CD1c-positive myeloid dendritic cell (primary cell): ENCODE measurements around the gene ADARB1.
A peak's percentile ranks its signal among the peaks of the same experiment; 100 is the strongest.

Experiments used
- DNase-seq: peaks from one replicate; pipeline ENCODE4 v3.0.0-alpha.2; 2016; ENCODE audit errors: extremely low spot score

The ADARB1 gene

GRCh38 chr21:45075596-45076244 lies 1.3 kb downstream of the ADARB1 start:
- DNase-seq = peak; percentile 23

- DNase-seq = peak; percentile 47
Observed at GRCh38 chr21:45076245-45076711, 1.9 kb downstream of the ADARB1 start.

DNA sequence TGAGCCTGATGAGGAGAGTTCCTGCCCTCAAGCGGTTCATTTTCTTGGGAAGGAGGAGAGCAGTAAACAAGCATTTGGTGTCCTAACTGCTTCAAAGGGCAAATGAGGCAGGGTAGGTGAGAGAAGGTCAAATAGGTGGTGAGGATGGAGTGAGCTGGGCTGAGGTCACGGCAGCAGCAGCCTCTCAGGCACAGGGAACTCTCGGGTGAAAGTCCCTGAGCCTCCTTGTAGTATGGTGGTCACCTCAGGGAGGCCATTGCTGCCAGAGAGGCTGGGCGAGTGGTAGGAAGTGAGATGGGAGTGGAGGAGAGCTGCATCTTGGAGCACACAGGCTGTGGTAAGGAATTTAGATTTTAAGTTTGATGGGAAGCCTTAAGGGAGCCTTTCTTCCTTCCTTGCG lies 4.0 kb downstream of the ADARB1 start:
- DNase-seq = no peak

- peak; percentile 86 for DNase-seq
Observed at GRCh38 chr21:45078877-45079281, 4.5 kb downstream of the ADARB1 start.

GRCh38 chr21:45079351-45079750 lies 5.0 kb downstream of the ADARB1 start:
- peak; percentile 29 for DNase-seq

GRCh38 chr21:45080232-45080631 lies 5.9 kb downstream of the ADARB1 start:
- no peak for DNase-seq

GRCh38 chr21:45080639-45081414 lies 6.4 kb downstream of the ADARB1 start:
- no peak for DNase-seq

DNA sequence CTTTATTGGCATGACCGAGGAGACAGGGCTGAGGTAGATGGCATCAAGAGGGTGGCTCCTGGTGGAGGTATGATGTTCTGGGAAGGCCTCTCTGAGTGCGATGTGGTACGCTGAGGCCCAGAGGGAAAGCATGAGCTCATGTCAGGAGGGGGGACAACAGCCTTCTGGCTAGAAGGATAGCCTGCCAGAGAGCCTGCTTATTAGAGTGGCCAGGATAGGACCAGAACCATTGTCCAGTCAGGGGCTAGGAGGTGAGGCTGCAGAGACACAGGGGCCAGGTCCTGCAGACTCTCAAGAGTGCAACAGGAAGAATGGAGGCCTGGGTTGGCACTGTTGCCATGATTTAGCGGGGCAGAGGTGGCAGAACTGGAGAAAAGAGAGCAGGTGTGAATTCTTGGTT lies 7.3 kb downstream of the ADARB1 start:
- no peak for DNase-seq

DNA sequence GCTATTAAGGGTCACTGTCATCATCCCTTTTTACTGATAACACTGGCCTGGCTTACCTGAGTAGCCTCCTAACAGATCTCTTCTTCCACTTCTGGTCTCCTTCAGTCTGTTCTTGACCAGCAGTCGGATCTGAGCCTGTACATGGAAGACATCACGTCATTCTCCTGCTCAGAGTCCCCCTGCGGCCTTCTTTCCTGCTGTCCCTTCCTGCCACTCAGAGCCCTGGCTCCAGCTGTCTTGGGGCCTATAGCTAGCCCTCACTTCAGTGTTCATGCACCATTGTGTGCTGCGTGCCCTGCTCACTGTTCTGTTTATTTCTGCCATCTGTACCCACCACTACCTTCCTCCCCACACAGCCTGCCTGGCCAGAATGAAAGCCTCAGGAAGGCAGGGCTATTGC lies 8.4 kb downstream of the ADARB1 start:
- DNase-seq = no peak

DNA sequence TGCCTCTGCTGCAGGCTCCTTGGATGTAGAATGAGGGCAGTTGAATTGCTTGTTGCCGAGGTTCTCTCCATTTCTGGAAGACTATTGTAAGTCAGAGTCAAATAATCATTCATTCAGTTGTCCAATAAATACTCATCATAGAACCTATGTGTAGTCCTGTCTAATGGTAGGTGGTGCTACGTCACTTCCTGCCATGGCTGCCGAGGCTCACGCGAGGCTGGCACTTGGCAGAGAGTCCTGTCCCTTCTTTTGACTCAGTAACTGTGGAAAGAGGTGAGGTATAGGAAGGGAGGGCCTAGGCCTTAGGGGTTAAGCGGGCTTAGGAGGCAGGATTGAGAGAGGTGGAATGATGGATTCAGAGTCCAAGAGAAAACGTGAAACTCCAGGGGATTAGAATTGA lies 9.7 kb downstream of the ADARB1 start:
- no peak for DNase-seq

GRCh38 chr21:45084881-45085536 lies 10.6 kb downstream of the ADARB1 start:
- DNase-seq = no peak

- DNase-seq = no peak
Observed at GRCh38 chr21:45085700-45086099, 11.3 kb downstream of the ADARB1 start.

GRCh38 chr21:45086337-45086958 lies 12.1 kb downstream of the ADARB1 start:
- no peak for DNase-seq

DNA sequence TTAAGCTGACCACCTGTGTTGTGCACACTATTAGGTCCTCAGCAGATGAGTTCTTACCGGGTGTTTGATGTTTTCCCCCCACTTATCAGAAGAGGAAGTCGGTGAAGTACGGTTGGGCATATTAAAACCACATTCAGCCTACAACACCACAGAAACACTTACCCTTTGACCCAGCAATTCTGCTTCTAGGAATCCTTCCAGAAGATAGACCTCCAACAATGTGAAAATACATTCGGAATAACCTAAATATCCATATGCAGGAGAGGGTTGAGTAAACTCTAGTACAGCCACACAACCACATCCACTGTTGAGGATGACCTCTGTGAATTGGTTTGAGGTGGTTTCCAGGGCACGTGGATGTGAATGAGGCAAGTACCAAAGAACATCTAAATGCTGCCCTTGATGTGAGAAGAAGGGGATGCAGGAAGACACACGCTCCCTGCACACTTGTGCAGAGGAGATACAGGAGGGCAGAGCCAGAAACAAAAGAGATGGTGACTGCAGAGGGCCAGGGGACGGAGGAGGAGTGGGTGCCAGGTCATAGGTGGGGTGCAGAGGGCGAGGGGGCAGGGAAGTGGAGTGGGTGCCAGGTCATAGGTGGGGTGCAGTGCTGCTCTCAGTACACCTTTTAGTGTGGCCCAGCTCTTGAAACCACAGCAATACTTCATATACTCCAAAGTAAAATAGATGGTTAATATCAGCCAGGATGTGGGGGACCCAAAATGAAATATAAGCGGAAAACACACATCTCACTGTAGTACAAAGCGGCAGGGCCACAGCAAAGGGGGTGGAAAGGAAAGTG lies 12.8 kb downstream of the ADARB1 start:
- DNase-seq = peak; percentile 14

DNA sequence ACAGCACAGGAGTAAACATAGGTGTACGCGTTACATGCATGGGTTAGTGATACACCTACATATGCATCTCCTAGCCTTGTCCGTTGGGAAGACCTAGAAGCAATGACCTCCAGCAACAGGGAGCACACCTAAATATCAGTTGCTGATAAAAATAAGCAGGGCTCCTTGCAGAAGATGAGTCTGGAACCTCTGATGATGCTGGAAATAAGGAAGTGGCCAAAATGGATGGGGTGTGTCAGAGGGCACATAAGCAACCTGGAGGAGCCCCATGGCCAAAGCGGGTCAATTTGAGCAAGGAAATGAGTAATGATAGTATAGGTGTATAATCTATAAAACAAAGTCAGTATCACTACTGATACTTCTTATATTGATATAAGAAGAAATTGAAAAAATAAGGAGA lies 13.7 kb downstream of the ADARB1 start:
- DNase-seq = no peak

GRCh38 chr21:45088729-45089128 lies 14.3 kb downstream of the ADARB1 start:
- no peak for DNase-seq

- DNase-seq = no peak
Observed at GRCh38 chr21:45089964-45090363, 15.6 kb downstream of the ADARB1 start.

GRCh38 chr21:45090966-45091365 lies 16.6 kb downstream of the ADARB1 start:
- DNase-seq = no peak

- DNase-seq = no peak
Observed at GRCh38 chr21:45091550-45092322, 17.4 kb downstream of the ADARB1 start.

GRCh38 chr21:45093035-45093532 lies 18.7 kb downstream of the ADARB1 start:
- no peak for DNase-seq

DNA sequence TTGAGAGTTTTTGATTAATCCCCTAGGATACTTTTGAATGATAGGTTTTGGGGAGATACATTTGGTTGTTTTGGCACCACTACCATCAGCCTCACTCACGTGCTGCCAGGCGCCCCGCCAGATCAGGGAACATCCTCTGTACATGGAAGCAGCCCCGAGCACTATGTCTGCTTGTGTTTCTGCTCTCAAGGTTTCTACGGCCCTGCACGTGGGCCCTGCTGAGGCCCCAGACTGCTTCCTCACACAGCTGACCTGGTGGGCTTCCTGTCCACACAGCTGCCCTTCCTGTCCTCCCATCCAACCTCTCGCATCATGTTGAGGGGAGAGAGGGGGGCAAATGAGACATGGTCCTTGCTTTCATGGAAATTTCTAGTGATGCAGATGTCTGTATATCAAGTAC lies 20.0 kb downstream of the ADARB1 start:
- DNase-seq = no peak
